ENCODE data around the gene PGM1. TPM values are rescaled to one million over a fixed set of nuclear protein-coding genes. Genes with fewer than 3 reads are reported as not detected.
A peak's percentile ranks its signal among the peaks of the same experiment; 100 is the strongest.

PGM1 gene
- total RNA-seq, 2 experiments from 2014 or later: 43.2 to 56.9 TPM

DNA sequence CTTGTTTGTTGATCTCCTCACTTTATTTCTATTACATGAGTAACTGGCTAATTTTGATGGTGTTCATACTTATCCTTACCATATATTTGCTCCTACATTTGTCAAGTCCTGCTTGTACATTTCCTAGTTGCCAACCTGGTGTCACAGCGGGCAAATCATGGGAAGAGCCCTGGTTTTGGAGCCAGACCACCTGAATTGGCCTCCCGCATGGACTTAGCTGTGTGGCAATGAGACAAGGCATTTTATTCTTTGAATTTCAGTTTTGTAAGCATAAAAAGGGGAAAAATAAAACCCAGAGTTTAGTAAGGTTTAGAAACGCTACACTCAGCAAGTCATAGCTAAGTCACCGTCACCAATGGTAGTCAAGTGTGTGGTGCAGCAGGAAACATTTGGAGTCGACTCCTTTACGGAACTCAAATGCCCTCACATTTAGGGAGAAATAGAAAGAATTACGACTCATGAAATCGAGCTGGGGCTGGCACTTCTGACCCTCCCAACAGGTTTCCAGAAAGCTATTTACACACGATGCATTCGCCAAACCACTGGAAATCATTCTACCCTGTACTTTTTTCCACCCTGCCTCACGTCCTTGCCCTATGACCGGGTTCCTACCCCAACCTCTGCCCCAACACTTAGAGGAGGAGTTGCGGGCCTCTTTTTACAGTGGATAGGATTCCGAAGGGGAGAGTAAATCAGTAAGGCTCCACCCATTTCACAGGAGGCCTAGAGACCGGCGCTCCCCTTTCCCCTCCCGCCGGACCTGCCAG, 492 bp upstream of the PGM1 start:
- H3K4me1 ChIP-seq (ENCODE audit: insufficient read depth, low read length, poor library complexity, severe bottlenecking): peaks cover 11% of the 10 kb centered on the region
- H2AFZ ChIP-seq (ENCODE audit: low read length): peak overlapping the region; percentile 87
- POLR2A ChIA-PET: interaction anchor here (0.6 to 1.4 kb wide), 3 partner anchors 13 to 258 kb away, joined by 3 read pairs; no protein-coding TSS in a partner anchor
- TF ChIP-seq, protein P1, sequence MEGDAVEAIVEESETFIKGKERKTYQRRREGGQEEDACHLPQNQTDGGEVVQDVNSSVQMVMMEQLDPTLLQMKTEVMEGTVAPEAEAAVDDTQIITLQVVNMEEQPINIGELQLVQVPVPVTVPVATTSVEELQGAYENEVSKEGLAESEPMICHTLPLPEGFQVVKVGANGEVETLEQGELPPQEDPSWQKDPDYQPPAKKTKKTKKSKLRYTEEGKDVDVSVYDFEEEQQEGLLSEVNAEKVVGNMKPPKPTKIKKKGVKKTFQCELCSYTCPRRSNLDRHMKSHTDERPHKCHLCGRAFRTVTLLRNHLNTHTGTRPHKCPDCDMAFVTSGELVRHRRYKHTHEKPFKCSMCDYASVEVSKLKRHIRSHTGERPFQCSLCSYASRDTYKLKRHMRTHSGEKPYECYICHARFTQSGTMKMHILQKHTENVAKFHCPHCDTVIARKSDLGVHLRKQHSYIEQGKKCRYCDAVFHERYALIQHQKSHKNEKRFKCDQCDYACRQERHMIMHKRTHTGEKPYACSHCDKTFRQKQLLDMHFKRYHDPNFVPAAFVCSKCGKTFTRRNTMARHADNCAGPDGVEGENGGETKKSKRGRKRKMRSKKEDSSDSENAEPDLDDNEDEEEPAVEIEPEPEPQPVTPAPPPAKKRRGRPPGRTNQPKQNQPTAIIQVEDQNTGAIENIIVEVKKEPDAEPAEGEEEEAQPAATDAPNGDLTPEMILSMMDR (conservative IDR thresholded peaks at IDR 0.05; ENCODE audit: low read length): no peak
- no peak for TF ChIP-seq EZH2phosphoT487 (IDR thresholded peaks at IDR 0.05; ENCODE audit: borderline replicate concordance, low read depth, low read length)
- peak overlapping the region; percentile 88 for H3K4me2 ChIP-seq (ENCODE audit: low read length)
- no peaks in the 10 kb centered on the region for H3K9me3 ChIP-seq (ENCODE audit: low read length)
- CTCF ChIA-PET (ENCODE audit: unreplicated experiment): no interaction called here
- H3K36me3 ChIP-seq (ENCODE audit: insufficient read depth, low read length): no peaks in the 10 kb centered on the region
- H3K9me2 ChIP-seq (ENCODE audit: insufficient read depth, low read length): no peaks in the 10 kb centered on the region
- DNase-seq (ENCODE audit: low spot score): no peak
- H3K79me2 ChIP-seq (ENCODE audit: insufficient read depth, low read depth, low read length): peaks cover 10% of the 10 kb centered on the region; the same call in 1 of the 2 replicates
- no TSS peak for BruUV-seq (replicated peaks)
- H3K27ac ChIP-seq (ENCODE audit: low read depth, low read length, poor library complexity, severe bottlenecking): peak overlapping the region; percentile 76
- intact Hi-C loops (cut with micrococcal nuclease; ENCODE audit: unreplicated experiment): loop anchor here (2.0 to 10.0 kb wide), 2 partner anchors 70 to 232 kb away; partner anchors contain the start of genes EFCAB7 and ITGB3BP
- no peaks in the 10 kb centered on the region for H4K20me1 ChIP-seq (ENCODE audit: insufficient read depth, low read length)
- peak overlapping the region; percentile 94 for H3K4me3 ChIP-seq (ENCODE audit: low read depth, low read length, poor library complexity, severe bottlenecking)

- Histone ChIP-seq H3K79me2 (ENCODE audit: insufficient read depth, low read depth, low read length) (peaks cover 10% of the 10 kb centered on the region; the same call in 1 of the 2 replicates), H2AFZ (ENCODE audit: low read length) (peak overlapping the region; percentile 87)
- POLR2A ChIA-PET: interaction anchor here (0.7 kb wide), 1 partner anchor 241 kb away, joined by 3 read pairs; no protein-coding TSS in a partner anchor
These were observed 835 bp downstream of the PGM1 start for GRCh38 chr1:63593886-63594605.

More at GRCh38 chr1:63593886-63594605, 835 bp downstream of the PGM1 start:
- H3K27ac ChIP-seq (ENCODE audit: low read depth, low read length, poor library complexity, severe bottlenecking): peak overlapping the region; percentile 76
- CTCF ChIA-PET (ENCODE audit: unreplicated experiment): no interaction called here
- H4K20me1 ChIP-seq (ENCODE audit: insufficient read depth, low read length): no peaks in the 10 kb centered on the region
- DNase-seq (ENCODE audit: low spot score): peak; percentile 86
- peaks cover 11% of the 10 kb centered on the region for H3K4me1 ChIP-seq (ENCODE audit: insufficient read depth, low read length, poor library complexity, severe bottlenecking)
- intact Hi-C loops (cut with micrococcal nuclease; ENCODE audit: unreplicated experiment): loop anchor here (1.0 to 10.0 kb wide), 3 partner anchors 71 to 231 kb away; partner anchors contain the start of genes ALG6, EFCAB7 and ITGB3BP
- H3K4me3 ChIP-seq (ENCODE audit: low read depth, low read length, poor library complexity, severe bottlenecking): peak overlapping the region; percentile 94
- peak overlapping the region; percentile 88 for H3K4me2 ChIP-seq (ENCODE audit: low read length)
- no peak for TF ChIP-seq EZH2phosphoT487 (IDR thresholded peaks at IDR 0.05; ENCODE audit: borderline replicate concordance, low read depth, low read length)
- TF ChIP-seq, protein P1 (conservative IDR thresholded peaks at IDR 0.05; ENCODE audit: low read length): no peak
- H3K36me3 ChIP-seq (ENCODE audit: insufficient read depth, low read length): no peaks in the 10 kb centered on the region
- BruUV-seq (replicated peaks): no TSS peak
- no peaks in the 10 kb centered on the region for H3K9me3 ChIP-seq (ENCODE audit: low read length)
- H3K9me2 ChIP-seq (ENCODE audit: insufficient read depth, low read length): no peaks in the 10 kb centered on the region
